GM18499 (cell line): ENCODE measurements around the gene SYT1.
"Not testable (repeated sequence)": the region's sequence is repeated elsewhere in the genome, so short reads cannot be mapped to it uniquely, and the experiment has no call there.

Experiments
- ATAC-seq: cut with Tn5 transposase; IDR thresholded peaks from one replicate; pipeline ENCODE4 v1.9.1; 2021; ENCODE audit warnings: moderate number of reproducible peaks; ENCODE audit not compliant: insufficient read depth, unreplicated experiment

The SYT1 gene

DNA sequence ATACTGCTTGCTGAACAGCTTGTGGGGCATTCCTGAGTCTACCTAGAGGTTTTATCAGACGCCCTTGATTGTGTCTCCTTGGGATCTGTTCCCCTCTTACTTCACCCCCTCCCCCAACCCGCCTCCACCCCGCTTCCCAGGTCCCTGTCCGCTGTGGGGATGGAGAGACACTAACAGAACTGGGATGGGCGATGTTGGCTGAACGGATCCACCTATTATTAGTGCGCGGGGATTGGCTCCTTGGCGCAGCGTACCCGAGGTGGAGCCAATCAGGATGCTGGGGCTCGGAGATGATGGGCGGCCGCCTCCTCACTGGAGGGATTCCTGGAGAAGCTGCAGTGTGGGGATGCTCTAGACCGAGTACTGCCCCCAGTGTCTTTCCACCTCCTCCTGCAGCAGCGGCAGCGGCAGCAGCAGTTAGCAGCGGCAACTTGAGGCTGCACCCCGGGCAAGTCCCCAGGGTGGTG, at the start of gene SYT1:
Gene SYT1, plus strand, starts transcription at position 372 of the 467 bp plus-strand sequence.
- ATAC-seq: no peak

DNA sequence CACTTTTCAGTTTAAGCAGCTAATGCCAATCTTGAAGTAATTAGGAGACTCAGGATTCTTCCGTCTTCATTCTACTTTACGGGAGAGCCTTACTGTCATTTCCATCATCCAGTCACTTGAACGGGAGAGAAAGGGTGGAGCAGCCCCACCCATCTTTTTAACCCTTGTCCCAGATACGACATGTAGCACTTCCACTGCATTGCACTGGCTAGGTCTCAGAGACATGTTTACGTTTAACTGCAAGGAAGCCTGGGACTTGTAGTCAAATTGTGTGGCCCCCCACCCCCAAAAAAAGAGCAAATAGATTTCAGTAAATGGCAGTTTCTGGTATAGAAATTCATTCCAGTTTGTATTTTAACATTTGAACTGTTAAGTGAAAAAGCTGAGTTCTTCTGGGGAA, 46.1 kb upstream of the SYT1 start:
- ATAC-seq: no peak

- no peak for ATAC-seq
Observed at GRCh38 chr12:78820946-78821345, 43.6 kb upstream of the SYT1 start.

DNA sequence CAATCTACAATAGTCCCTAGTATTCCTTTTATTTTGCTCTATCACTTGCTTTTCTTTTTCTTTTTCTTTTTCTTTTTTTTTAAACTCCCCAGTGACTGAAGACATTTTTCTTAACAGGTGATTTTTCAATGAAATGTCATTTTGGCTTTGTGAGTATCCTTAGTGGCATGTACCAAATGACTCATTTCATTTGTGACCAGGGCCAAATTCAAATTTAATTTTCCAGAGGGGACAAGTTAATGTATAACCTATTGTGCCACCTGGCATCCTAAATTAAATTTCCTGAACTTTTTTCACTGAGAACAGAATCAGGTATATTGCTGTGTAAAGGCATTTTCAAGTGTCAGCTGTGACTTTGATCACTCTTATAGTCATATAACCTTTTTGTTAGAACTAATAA, 39.7 kb upstream of the SYT1 start:
- no peak for ATAC-seq

DNA sequence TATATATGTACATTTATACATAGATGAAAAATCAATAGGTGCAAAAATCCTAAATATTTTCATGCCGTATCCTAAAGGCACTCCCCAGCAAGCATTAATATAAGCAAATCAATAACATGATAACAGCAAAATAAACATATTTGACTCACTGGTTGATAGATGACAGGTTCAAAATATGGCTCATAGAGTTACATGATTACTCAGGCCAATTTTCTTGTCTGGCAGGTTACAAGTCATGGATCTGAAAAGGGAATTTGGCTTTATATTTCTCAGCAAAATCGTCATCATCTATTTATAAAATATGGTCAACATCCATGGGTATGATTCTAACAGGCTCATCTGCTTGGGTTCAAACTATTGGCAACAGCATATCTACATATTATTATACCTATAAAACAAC, 34.9 kb upstream of the SYT1 start:
- no peak for ATAC-seq

DNA sequence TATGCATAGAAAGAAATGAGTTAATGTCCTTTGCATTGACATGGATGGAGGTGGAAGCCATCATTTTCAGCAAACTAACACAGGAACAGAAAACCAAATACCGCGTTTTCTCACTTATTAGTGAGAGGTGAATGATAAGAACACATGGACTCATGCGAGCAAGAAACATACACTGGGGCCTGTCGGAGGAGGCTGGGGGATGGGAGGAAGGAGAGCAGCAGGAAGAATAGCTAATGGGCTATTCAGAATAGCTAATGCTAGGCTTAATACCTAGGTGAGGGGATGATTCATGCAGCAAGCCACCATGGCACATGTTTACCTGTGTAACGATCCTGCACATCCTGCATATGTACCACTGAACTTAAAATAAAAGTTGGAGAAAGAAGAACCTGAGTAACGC, 29.1 kb upstream of the SYT1 start:
- no peak for ATAC-seq

GRCh38 chr12:78840518-78841019, 24.0 kb upstream of the SYT1 start:
- ATAC-seq: not testable (repeated sequence)

DNA sequence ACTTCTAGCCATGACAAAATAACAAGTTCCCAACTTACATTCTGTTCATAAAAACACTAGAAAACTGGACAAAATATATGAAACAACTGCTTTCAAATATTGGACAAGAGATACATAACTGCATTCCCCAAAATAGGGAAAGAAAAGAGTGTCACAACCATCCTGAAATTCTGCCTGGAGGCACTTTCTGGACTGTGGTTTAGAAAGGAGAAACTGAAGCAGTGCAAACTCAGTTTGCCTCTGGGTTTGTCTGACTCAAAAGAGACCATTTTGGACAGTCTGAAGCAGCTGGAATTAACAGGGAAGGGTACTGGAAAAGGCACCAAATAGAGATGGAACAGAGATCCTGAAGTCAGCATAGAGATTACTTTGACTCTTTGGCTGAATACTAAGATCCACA, 11.3 kb upstream of the SYT1 start:
- no peak for ATAC-seq

DNA sequence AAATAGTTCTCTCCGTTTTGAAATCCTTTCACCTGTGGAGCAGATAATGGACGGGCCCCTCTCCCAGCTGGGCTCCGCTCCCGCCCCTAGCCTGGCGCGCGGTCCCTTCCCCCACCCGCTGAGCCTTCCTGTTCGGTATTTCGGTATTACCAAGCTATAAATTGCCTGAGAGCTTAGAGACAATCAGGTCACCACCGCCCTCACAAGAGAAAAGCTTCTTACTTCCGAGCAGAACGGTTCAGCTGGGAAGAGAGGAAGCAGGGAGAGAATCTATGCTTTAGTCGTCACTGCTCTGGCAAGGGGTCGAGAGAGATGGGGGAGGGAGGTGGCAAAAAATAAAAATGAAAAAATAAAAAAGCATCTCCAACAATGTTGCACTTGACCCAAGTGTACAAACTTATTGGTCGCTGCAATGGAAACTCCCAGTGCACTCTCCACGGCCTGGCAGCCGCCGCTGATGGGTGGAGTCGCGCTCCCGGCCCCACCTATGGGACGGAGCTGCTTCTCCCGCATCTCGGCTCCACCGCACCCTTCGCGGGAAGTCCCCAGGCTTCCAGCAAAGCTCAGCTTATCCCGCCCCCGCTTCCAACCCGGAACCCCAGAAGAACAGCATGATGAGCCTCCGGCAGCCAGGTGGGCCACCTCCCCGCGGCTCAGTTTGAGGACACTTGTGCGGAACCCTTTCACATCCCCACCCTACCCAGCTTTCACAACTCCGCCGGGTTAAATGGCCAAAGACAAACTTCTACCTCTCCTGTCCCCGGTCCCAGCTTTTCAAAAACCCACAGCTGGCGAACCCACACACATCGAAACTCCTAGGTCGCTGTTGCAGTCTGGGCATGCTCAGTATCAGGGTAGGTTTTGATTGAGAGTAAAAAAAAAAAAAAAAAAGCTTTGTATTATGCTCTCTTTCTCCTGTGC, 832 bp upstream of the SYT1 start:
- no peak for ATAC-seq

DNA sequence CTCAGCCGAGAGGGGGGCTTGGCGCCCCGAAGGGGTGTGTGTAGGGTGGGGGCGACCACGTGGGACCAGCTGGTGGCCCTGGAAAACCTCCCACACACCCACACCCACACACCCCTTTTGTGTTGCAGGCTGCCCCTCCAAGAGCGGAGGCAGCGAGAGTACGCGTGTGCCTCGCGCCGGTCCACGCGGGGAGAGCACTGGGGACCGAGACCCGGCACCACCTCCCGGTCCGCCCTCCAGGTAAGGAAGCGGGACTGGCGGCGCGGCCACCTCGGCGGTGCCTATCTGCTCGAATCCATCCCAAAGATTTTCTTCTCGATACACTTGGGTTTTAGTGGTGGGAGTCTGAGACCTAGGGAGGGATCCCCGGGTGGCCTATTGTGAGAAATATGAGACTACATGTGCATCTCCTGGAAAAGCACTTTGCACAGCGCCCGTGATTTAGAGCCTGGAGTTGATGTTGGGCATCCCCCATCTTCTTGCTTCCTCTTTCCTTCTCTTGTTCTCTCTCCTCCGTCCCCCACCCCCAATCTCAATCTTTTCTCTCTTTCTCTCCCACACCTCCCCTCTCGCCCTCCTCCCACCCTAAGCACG, 393 bp downstream of the SYT1 start:
- ATAC-seq: no peak

- no peak for ATAC-seq
Observed at GRCh38 chr12:78865516-78865915, 942 bp downstream of the SYT1 start.

DNA sequence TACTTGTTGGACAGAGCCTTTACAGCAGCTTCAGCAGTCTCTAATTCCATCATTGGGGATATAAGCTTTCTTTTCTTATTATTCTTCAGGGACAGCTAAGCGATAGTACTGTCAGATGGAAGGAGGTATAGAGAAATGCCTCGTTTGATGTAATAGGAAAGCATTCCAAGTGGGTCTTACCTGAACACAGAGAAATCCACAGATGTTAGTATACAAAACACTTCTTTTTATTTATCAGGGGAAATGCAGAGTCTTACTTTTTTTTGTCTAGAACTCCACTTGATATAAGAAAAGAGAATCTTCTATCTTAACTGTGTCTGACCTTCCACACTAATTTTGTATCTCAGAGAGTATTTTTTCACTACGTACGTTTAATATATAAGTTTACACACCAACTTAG, 1.9 kb downstream of the SYT1 start:
- no peak for ATAC-seq

DNA sequence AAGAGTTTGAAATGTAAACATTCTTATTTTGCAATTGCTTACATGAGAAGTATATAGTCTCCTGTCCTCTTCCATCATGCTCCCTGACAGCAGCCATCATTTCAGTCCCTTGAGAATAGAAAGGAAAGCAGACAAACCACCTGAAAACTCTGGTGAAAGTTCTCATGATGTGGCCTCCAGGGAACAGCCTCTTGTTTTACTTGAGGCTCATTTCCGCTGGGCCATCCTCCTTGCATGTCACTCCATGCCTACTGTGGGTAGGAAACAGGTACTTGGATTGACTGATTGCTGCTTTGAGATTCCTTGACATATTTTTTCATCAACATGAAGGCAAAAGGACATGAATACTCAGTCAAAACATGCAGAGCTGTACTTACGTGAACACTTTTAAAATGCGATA, 6.0 kb downstream of the SYT1 start:
- ATAC-seq: no peak

GRCh38 chr12:78871566-78871965, 7.0 kb downstream of the SYT1 start:
- no peak for ATAC-seq

GRCh38 chr12:78878459-78878858, 13.9 kb downstream of the SYT1 start:
- no peak for ATAC-seq

- ATAC-seq: no peak
Observed at GRCh38 chr12:78878866-78879265, 14.3 kb downstream of the SYT1 start.

GRCh38 chr12:78880078-78880477, 15.5 kb downstream of the SYT1 start:
- no peak for ATAC-seq

GRCh38 chr12:78881685-78882084, 17.1 kb downstream of the SYT1 start:
- ATAC-seq: no peak

DNA sequence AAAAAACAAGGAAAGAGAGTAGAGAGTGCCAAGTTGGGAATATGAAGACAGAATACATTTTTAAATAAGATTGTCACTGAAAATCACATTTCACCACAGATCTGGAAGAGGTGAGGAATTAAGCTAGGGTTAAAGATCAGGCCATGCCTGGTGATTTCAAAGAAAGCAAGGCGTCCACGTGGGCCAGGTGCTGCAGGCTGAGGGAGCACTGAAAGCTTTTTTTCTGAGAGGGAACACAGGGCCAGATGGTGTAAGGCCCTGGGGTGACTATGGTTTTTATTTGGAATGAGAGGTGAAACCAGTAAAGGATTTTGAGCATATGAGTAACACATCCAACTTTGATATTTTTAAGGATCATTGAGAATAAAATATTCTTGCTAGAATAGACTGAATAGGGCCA, 20.9 kb downstream of the SYT1 start:
- ATAC-seq: no peak

GRCh38 chr12:78886719-78887407, 22.3 kb downstream of the SYT1 start:
- ATAC-seq: no peak

DNA sequence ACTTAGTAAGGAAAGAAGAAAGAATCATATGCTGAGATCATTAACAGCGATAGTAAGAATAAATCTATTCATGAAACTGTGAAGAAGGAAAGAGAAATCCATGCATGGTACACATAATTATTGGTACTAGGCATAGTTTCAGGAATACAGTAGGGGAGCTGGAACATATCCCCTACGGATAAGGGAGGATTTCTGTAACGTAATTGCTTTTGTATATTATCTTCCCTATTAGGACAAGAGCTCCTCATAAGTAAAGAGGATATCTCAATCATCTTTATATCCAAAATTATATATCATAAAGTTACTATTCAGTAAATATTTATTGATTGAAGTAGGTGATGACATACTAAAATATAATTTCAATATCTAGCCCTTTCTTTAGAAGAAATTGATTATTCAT, 22.9 kb downstream of the SYT1 start:
- no peak for ATAC-seq
